ENCODE data around the gene NUCB2. TPM values are rescaled to one million over a fixed set of nuclear protein-coding genes. Genes with fewer than 3 reads are reported as not detected.

Gene NUCB2
- total and polyA plus RNA-seq, 2 of the 13 experiments (the other 11 are each of a cell fraction or from before 2014, with no cell fraction given) = 54.2 to 82.4 TPM

GRCh38 chr11:17277024-17277584 lies 565 bp downstream of the NUCB2 start (continued):
- TF ChIP-seq SAP130 (CRISPR knock-in tag; IDR thresholded peaks at IDR 0.05; ENCODE audit: low read depth) (0 out of 2 replicates have a peak, but pooled peaks have one; percentile 18), ZNF883 (CRISPR knock-in tag; IDR thresholded peaks at IDR 0.05; ENCODE audit: not compliant biosample characterization) (no peak), ADNP (CRISPR knock-in tag; IDR thresholded peaks at IDR 0.05) (no peak), GFI1 (CRISPR knock-in tag; IDR thresholded peaks at IDR 0.05; ENCODE audit: borderline replicate concordance) (no peak), ZNF20 (CRISPR knock-in tag; IDR thresholded peaks at IDR 0.05) (peak; percentile 16; the same call in 1 of the 2 replicates), GATAD2A (CRISPR knock-in tag; IDR thresholded peaks at IDR 0.05) (0 out of 2 replicates have a peak, but pooled peaks have one; percentile 20), ZNF446 (CRISPR knock-in tag; IDR thresholded peaks at IDR 0.05) (0 out of 2 replicates have a peak, but pooled peaks have one; percentile 10), ZNF713 (CRISPR knock-in tag; IDR thresholded peaks at IDR 0.05) (0 out of 2 replicates have a peak, but pooled peaks have one; percentile 11), ZNF710 (CRISPR knock-in tag; IDR thresholded peaks at IDR 0.05; ENCODE audit: borderline replicate concordance) (0 out of 2 replicates have a peak, but pooled peaks have one; percentile 29), FOSL2 (CRISPR knock-in tag; IDR thresholded peaks at IDR 0.05) (no peak), ZFYVE20 (CRISPR knock-in tag; IDR thresholded peaks at IDR 0.05; ENCODE audit: borderline replicate concordance, low read depth) (no peak), TOE1 (CRISPR knock-in tag; IDR thresholded peaks at IDR 0.05) (0 out of 2 replicates have a peak, but pooled peaks have one; percentile 26), ZNF280B (CRISPR knock-in tag; IDR thresholded peaks at IDR 0.05; ENCODE audit: borderline replicate concordance) (0 out of 2 replicates have a peak, but pooled peaks have one; percentile 42)
